Left colon (tissue), 2 donors: ENCODE measurements around the gene NLRP2B. TPM values are rescaled to one million over a fixed set of nuclear protein-coding genes. Genes with fewer than 3 reads are reported as not detected.
"Not testable (repeated sequence)": the region's sequence is repeated elsewhere in the genome, so short reads cannot be mapped to it uniquely, and the experiment has no call there.

ENCODE experiments used
- ATAC-seq: fragments of 200-7000 bp; cut with Tn5 transposase; one replicate; pipeline ENCODE4 v1.9.1; 2020; ENCODE audit warnings: mild to moderate bottlenecking, moderate library complexity
- DNase-seq, 2 donors: peaks; one replicate each; pipeline ENCODE4 v3.0.0-alpha.2; 2020
- intact Hi-C, 2 donors: fragments of 100-400 bp; cut with DNase I in 1 of 2; cut with micrococcal nuclease in 1 of 2; formaldehyde crosslinking; loops; one replicate each; pipeline versions ENCODE4 v1.11.2 to v1.14.0; 2022; cut with DNase I, micrococcal nuclease
- long read RNA-seq: library from polyadenylated mRNA; unstranded; transcript quantifications from one replicate; pipeline ENCODE4 v2.0.0, GENCODE V29; 2021
- total RNA-seq, 2 donors: library from RNA; stranded (reverse); fragmentation: NEBNext Ultra II Directional; extraction: Animal tissue kit (Norgen Biotek cat#: 25700); gene quantifications; one replicate each; pipeline ENCODE4 v1.2.1, GENCODE V29; 2021
- donor health status: DM: no; HTN: no; CAD: no.
- donor health status: DM: yes; HTN: yes; CAD: no.

The NLRP2B gene
- total RNA-seq = not detected
- long read RNA-seq = 0 reads

GRCh38 chrX:57680160-57680559 is at the start of gene NLRP2B:
Gene NLRP2B (minus strand): TSS chrX:57680260.
- intact Hi-C loops = no loop called here
- ATAC-seq (no peak), DNase-seq (no peak)

- ATAC-seq, DNase-seq, intact Hi-C loops: not testable (repeated sequence)
Measured at GRCh38 chrX:57725995-57726394, 45.9 kb upstream of the NLRP2B start.

DNA sequence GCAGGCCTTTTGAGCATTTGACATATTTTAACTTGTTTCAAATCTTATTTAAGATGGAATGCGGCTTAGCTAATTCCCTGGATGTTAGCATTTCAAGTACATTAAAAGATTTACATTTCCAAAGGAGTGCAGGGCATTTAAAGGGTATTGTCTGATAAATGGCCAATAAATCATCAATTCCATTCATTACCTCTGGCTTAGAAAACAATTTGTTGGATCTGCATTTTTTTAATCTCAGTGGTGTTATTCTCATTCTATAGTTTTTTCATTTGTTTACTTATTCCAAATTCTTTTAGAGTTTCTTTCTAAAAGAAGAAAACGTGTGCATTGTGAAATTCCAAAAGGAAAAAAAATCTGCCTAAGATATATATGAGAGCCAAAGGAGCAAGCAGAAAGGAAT is 1.3 kb upstream of the NLRP2B start:
- ATAC-seq (no peak), DNase-seq (no peak)
- intact Hi-C loops = no loop called here

DNA sequence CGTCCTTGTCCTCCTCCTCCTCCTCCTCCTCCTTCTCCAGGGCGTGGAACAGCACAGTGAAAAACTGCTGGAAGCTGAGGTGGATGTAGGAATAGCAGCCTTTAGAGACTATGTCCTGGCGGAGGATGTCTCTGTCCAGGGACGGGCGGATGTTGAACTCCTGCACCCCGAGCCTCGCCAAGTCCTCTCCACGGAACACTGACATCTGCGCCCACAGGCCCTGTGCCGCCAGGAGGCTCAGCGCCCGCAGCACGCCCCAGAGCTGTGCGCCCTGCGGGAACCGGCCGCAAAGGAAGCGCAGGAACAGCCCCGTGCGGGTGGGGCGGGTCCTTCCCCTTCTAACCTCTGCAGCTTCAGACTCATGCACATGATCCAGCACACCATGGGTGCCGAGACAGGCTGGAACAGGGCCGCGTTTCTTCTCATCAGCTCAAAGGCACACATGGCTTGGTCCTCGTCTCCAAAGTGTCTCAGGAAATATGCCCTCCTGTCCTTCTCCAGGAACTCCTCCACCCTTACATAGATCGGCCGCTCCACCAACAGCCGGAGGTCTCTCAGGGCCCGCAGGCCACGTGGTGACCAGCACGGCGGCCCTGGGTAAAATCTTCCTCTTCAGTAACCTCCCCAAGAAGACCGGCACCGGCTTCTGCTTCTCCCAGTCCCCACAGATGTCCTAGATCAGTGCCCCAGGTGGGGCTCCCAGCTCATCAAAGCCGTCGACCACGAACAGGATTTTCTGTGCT is 1.2 kb downstream of the NLRP2B start:
- DNase-seq (no peak), ATAC-seq (no peak)
- intact Hi-C loops = no loop called here

DNA sequence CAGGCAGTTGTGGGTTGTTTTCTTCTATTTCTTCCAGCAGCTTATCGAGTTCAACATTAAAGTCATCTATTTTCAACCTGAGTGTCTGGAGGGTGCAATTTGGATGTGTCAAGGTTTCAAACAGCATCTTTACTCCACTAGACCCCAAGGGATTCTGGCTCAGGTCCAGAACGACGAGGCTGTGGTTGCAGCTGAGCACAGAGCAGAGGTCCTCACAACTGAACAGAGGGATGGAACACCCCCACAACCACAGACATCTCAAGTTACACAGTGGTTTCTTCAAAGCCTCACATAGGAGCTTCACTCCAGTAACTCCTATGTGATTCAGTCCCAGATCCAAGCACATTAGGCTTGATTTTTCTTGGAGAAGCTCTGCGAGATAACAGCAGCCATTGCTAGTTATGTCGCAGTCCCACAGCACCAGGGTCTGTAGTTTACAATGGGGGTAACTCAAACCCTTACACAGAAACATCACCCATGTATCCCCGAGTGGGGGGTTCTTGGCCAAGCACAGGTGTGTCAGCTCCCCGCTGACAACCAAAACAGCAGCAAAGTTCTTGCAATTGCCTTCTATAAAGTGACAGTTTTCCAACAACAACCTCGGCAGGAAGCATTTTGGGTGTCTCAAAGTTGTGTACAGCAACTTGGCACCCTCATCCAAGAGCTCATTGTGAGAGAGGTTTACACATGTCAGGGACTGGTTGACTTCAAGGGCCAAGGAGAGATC is 2.8 kb downstream of the NLRP2B start:
- intact Hi-C loops = no loop called here
- ATAC-seq (no peak), DNase-seq (no peak)

GRCh38 chrX:57675320-57675719 is 4.7 kb downstream of the NLRP2B start:
- DNase-seq = no peak
- ATAC-seq = no peak
- intact Hi-C loops = no loop called here

- ATAC-seq (no peak), DNase-seq (no peak)
- intact Hi-C loops = no loop called here
Measured at GRCh38 chrX:57674861-57675260, 5.2 kb downstream of the NLRP2B start.

- ATAC-seq = no peak
- intact Hi-C loops = no loop called here
- DNase-seq = no peak
Measured at GRCh38 chrX:57669961-57670360, 10.1 kb downstream of the NLRP2B start.

DNA sequence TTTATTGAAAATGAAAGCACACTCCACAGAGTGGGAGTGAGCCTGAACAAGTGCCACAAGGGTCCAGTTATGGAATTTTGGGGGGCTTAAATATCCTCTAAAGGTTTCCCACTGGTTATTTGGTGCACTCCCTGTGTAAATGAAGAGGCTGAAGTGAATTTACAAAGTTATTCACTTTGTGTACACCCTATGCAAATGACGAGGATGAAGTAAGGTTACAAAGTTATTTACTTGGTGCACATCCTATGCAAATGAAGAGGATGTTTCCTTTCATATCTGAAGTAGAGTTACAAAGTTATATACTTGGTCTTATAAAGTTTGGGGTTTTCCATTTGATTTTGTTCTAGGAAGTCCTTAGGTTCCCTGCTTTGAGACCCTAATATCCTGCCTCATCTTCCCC is 13.1 kb downstream of the NLRP2B start:
- DNase-seq (no peak), ATAC-seq (no peak)
- intact Hi-C loops = no loop called here

DNA sequence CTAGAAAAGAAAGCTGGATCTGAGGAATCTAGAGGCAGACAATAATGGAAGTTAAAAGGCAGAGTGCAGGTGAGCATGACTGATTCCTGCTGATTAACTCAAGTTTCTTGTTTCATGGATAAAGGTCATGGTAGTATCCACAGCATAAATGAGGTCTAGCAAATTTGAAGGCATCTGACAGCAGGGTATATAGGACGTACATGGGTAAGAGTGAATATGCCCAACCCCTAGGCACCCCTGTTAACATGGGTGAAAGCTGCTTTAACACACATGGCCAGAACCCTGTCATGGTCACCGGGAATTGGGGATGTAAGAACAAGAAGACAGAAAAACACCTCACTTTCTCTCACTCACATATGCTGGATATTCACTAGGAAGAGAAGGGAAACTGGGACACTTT is 25.0 kb downstream of the NLRP2B start:
- DNase-seq (no peak), ATAC-seq (no peak)
- intact Hi-C loops = no loop called here

GRCh38 chrX:57652705-57653104 is 27.4 kb downstream of the NLRP2B start:
- DNase-seq (no peak), ATAC-seq (no peak)
- intact Hi-C loops = no loop called here

DNA sequence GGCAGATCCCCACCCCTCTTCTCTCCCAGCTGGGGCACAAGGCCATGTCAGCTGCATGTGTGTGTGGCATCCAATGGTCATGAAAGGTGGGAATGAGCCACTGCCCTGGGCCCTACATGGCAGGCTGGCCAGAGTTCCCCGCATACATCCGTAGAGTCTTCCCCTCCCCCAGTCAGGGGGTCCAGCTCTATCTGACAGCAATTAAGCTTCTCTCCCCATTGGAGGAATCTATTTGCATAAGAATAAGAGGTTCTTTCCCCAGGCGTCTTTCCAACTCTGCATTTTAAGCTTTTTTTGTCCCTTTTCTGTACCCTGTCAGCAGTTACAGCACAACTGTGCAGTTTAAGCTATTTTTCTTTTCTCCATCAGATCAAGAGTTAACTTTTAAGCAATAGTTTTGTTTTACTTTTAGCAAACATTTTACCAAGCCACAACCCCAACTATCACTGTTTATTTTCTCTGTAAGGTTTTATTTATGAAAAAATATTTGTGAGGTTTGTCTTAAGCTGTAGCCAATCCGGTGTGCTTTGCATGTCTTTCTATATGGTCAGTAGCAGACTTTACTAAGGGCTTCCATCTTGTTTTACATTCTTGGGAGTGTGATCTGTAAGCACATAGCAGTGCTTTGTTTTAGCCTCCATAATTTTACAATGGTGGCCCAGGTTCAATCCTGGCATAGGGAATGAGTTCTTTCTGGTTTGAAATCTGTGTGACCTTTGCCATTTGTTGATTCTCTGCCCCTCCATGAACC is 28.7 kb downstream of the NLRP2B start:
- ATAC-seq (no peak), DNase-seq (no peak)
- intact Hi-C loops = no loop called here

DNA sequence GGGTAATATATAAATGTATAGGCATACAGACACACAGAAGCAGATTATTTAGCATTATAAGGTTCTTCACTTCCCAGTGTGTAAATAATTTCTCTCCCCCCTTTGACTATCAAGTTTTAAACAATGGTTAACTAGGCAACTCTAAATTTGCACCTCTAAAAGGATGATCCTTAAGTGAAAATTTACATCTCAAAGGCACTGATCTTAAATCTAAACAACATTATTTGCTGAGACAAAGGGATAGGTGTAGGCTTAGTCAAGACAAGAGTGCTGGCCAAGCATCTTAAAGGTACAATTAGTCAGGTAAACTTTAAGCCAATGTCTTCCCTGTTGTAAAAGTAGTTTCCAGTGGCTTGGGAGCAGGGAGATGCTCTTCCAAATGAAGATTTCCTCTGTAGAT is 33.0 kb downstream of the NLRP2B start:
- no peak for ATAC-seq
- no peak for DNase-seq
- intact Hi-C loops = no loop called here

DNA sequence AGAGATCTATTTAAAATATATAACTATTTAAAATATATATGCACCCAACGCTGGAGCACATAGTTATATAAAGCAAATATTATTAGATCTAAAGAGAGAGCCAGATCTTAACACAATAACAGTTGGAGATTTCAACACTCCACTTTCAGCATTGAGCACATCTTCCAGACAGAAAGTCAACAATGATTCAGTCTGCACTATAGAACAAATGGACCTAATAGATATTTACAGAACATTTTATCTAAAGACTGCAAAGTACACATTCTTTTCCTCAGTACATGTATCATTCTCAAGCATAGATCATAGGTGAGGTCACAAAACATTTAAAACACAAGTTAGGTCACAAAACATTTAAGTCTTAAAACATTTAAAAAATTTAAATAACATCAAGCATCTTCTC is 36.4 kb downstream of the NLRP2B start:
- ATAC-seq (no peak), DNase-seq (no peak)
- intact Hi-C loops = no loop called here

GRCh38 chrX:57641338-57641737 is 38.7 kb downstream of the NLRP2B start:
- DNase-seq (no peak), ATAC-seq (no peak)
- intact Hi-C loops = no loop called here

- no peak for DNase-seq
- ATAC-seq = peak; percentile 57
- intact Hi-C loops = no loop called here
Measured at GRCh38 chrX:57640674-57641016, 39.4 kb downstream of the NLRP2B start.

GRCh38 chrX:57629438-57629837 is 50.6 kb downstream of the NLRP2B start:
- ATAC-seq, DNase-seq, intact Hi-C loops: not testable (repeated sequence)
